Epidermal melanocyte (primary cell): ENCODE measurements around the gene GPC1.
"Not testable (repeated sequence)": the region's sequence is repeated elsewhere in the genome, so short reads cannot be mapped to it uniquely, and the experiment has no call there.

Experiments
- DNase-seq: peaks from one replicate; pipeline ENCODE4 v3.0.0; 2011; ENCODE audit warnings: low spot score; ENCODE audit not compliant: insufficient read length

GPC1 gene, protein sequence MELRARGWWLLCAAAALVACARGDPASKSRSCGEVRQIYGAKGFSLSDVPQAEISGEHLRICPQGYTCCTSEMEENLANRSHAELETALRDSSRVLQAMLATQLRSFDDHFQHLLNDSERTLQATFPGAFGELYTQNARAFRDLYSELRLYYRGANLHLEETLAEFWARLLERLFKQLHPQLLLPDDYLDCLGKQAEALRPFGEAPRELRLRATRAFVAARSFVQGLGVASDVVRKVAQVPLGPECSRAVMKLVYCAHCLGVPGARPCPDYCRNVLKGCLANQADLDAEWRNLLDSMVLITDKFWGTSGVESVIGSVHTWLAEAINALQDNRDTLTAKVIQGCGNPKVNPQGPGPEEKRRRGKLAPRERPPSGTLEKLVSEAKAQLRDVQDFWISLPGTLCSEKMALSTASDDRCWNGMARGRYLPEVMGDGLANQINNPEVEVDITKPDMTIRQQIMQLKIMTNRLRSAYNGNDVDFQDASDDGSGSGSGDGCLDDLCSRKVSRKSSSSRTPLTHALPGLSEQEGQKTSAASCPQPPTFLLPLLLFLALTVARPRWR

DNA sequence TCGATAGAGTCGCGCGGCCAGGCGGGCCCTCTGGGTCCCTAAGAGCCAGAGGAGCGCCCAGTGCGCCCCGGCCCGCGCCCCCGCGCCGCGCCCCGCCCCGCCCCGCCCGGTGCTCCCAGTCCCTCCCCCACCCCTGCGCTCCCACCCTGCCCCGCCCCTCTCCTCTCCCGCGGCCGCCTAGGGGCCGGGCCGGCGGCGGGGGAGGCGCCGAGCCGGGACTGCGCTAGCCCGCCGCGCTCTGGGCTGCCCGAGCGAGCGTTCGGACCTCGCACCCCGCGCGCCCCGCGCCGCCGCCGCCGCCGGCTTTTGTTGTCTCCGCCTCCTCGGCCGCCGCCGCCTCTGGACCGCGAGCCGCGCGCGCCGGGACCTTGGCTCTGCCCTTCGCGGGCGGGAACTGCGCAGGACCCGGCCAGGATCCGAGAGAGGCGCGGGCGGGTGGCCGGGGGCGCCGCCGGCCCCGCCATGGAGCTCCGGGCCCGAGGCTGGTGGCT lies at the start of gene GPC1:
TSS of gene GPC1 (plus strand) at position 207 of the 491 bp plus-strand sequence. CDS start at position 463, 256 bp downstream.
- peak; percentile 88 for DNase-seq

- DNase-seq = no peak
Measured at GRCh38 chr2:240386326-240386725, 49.1 kb upstream of the GPC1 start.

DNA sequence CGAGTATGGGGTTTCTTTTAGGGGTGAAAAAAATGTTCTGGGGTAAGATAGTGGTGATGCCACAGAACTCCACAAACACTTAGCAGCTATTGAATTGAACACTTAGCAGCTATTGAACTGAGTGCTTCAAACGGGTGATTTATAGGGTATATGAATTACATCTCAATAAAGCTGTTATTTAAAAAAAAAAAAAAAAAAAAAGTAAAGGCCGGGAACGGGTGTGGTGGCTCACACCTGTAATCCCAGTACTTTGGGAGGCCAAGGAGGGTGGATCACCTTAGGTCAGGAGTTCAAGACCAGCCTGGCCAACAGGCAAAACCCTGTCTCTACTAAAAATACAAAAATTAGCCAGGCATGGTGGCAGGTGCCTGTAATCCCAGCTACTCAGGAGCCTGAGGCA lies 48.7 kb upstream of the GPC1 start:
- DNase-seq = not testable (repeated sequence)

GRCh38 chr2:240387325-240387668 lies 48.2 kb upstream of the GPC1 start:
- DNase-seq = no peak

- peak; percentile 79 for DNase-seq
Measured at GRCh38 chr2:240387669-240388358, 47.6 kb upstream of the GPC1 start.

GRCh38 chr2:240388471-240389301 lies 46.8 kb upstream of the GPC1 start:
- DNase-seq = no peak

- DNase-seq = no peak
Measured at GRCh38 chr2:240389302-240389805, 46.1 kb upstream of the GPC1 start.

DNA sequence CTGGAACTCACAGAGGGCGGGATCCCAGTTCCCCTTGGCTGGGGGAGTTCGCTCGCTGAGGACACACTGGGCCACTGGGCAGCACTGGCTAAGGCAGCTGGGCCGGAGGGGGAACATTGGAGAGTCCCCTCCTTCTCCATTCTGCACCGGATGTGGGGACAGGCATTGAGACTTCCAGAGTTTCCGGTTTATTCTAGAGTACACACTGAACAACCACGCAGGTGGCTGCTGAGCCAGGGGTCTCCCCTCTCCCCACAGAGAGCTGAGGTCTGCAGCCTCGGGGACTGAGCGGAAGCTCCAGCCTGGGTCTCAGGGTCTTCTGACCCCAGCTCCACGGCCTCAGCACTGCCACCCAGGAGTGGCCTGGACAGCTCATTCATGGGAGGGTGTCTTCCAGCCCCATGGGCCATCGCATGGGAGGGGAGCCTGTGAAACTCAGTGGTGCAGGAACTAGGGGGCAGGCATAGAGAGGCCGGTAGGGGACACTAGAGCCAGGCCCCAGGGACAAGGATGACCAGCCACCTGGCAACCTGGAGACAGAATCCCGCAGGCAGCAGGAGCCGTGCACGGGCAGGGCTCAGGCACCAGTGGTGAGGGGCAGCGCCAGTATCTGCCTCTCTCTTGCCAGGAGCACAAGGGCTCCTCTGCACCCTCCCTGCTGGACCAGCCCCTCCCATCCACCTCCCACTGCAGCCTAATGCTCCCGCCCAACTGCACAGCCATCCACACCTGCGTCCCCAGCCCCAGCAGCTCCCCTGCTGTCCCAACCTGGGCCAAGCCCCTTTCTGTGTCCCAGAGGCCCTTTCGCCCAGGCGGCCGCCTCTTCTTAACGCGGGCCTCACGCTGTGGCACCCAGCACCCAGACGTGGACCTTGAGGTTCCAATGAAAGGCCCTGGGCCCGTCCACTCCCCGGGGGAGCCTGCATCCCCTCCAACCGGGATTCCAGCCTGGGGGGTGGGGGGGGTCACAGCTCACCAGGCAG lies 45.1 kb upstream of the GPC1 start:
- DNase-seq = no peak

- DNase-seq = no peak
Measured at GRCh38 chr2:240391111-240392051, 44.1 kb upstream of the GPC1 start.

GRCh38 chr2:240392084-240392947 lies 43.1 kb upstream of the GPC1 start:
- peak; percentile 63 for DNase-seq

DNA sequence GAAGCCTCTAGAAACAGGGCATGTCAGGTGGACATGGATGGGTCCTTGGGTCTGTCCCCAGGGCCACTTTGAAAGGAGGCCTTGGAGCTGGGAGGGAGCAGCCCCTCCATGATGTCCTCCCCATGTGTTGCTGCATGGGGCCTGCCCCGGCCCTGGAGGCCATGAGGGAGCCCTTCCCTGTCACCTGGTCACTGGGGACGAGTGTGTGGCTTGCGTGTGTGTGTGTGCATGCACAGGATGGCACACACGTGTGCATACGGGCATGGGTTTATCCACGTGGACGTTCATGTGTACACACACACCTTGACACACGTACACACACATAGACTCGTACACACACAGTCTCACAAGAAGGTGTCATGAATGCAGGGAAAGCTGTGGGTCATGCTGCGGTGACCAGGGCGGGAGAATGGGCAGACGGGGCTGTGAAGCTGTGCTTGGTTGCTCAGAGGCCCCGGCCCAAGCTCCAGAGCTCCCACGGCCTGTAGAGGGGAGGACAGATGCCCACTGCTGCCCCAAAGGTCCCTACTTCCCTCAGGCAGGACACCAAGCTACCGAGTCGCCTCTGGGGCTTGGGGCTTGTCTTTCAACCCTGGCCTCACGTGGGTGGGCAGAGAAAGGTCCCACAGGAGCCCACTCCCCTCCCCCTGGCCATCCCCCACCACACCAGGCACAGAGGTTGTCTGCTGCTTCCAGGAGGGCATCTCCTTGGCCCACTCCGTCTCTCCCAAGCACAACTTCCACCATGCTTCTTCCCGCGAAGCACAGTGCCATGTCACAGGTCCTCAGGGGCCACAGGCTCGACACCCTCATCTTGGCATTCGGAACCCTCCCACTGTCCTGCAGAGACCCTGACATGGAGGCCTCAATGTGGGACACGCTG lies 42.3 kb upstream of the GPC1 start:
- no peak for DNase-seq

GRCh38 chr2:240393831-240394410 lies 41.5 kb upstream of the GPC1 start:
- no peak for DNase-seq

GRCh38 chr2:240394549-240394948 lies 40.9 kb upstream of the GPC1 start:
- no peak for DNase-seq

GRCh38 chr2:240395448-240395847 lies 40.0 kb upstream of the GPC1 start:
- DNase-seq = no peak

DNA sequence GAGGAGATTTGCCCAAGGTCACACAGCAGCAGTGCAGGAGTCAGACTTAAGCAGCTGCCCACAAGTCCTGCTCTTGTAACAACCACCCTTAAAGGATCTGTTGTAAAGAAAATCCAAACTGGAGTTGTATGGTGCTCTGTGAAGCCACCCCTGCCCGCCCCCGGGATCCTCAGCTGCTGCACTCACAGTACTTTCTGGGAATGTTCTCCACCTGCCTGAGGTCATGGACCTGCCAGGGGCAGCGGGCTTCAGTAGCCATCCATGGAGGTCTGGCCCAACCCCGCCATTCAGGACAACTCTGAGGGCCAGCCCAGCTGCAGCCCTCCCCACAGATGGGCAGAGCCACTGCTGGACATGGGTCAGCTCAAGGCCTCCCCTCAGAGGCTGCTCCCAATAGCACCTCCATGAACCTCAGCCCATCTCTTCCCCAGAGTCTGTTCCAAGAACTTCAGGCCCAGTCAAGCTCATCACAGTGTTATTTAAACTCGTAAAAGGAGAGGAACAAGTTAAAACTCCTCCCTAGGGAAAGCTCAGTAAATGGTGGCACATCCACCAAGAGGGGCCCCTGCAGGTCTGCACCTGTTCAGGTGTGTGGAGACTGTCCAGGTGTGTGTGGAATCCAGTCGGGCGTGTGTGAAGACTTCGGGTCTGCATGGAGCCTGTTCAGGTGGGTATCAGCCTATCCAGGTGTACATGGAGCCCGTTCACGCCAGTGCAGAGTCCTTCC lies 39.4 kb upstream of the GPC1 start:
- DNase-seq = no peak
